GM12875 (cell line): Measurements from ENCODE around the gene TRABD2B.

Experiments used
- H3K4me3 ChIP-seq: one replicate; pipeline ENCODE4 v1.5.1; 2011; ENCODE audit warnings: low read depth, low read length, control low read depth
- CTCF ChIP-seq: IDR thresholded peaks from 2 replicates; pipeline ENCODE4 v1.5.1; 2011; ENCODE audit warnings: low read depth, mild to moderate bottlenecking, control low read depth, inconsistent platforms, low read length, moderate library complexity, borderline replicate concordance; ENCODE audit not compliant: insufficient read depth

TRABD2B gene

GRCh38 chr1:47784497-47784822 is 212.7 kb downstream of the TRABD2B start:
- TF ChIP-seq CTCF, result no peak
- no peak overlapping the region for H3K4me3 ChIP-seq

GRCh38 chr1:47783638-47784496 is 213.3 kb downstream of the TRABD2B start:
- TF ChIP-seq CTCF, result no peak
- H3K4me3 ChIP-seq, result no peak overlapping the region

- TF ChIP-seq CTCF, result no peak
- no peak overlapping the region for H3K4me3 ChIP-seq
Observed at GRCh38 chr1:47782414-47783166, 214.6 kb downstream of the TRABD2B start.

- no peak for TF ChIP-seq CTCF
- H3K4me3 ChIP-seq, result no peak overlapping the region
Observed at GRCh38 chr1:47781171-47781959, 215.8 kb downstream of the TRABD2B start.

- H3K4me3 ChIP-seq, result no peak overlapping the region
- TF ChIP-seq CTCF, result no peak
Observed at GRCh38 chr1:47780469-47780995, 216.7 kb downstream of the TRABD2B start.

- no peak for TF ChIP-seq CTCF
Observed at GRCh38 chr1:47779613-47780012, 217.6 kb downstream of the TRABD2B start.

More at GRCh38 chr1:47779613-47780012, 217.6 kb downstream of the TRABD2B start:
- H3K4me3 ChIP-seq, result no peak overlapping the region
